ENCODE results near the gene ABTB2.

DNA sequence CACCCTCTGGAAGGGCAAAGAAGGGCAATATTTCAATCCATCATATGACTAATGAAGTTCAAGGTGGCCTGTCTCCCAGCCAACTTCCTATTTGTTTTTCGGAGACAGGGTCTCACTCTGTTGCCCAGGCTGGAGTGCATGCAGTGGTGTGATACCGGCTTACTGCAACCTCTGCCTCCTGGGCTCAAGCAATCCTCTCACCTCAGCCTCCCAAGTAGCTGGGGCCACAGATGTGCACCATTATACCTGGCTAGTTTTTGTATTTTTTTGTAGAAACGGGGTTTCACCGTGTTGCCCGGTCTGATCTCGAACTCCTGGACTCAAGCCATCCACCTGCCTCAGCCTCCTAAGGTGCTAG lies 13.4 kb downstream of the ABTB2 start:
- TF ChIP-seq, protein P1, sequence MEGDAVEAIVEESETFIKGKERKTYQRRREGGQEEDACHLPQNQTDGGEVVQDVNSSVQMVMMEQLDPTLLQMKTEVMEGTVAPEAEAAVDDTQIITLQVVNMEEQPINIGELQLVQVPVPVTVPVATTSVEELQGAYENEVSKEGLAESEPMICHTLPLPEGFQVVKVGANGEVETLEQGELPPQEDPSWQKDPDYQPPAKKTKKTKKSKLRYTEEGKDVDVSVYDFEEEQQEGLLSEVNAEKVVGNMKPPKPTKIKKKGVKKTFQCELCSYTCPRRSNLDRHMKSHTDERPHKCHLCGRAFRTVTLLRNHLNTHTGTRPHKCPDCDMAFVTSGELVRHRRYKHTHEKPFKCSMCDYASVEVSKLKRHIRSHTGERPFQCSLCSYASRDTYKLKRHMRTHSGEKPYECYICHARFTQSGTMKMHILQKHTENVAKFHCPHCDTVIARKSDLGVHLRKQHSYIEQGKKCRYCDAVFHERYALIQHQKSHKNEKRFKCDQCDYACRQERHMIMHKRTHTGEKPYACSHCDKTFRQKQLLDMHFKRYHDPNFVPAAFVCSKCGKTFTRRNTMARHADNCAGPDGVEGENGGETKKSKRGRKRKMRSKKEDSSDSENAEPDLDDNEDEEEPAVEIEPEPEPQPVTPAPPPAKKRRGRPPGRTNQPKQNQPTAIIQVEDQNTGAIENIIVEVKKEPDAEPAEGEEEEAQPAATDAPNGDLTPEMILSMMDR (conservative IDR thresholded peaks at IDR 0.05; ENCODE audit: low read length) = no peak
- no peak for TF ChIP-seq EZH2phosphoT487 (IDR thresholded peaks at IDR 0.05; ENCODE audit: borderline replicate concordance, low read depth, low read length)
